ENCODE results near the gene RNF166. TPM values are rescaled to one million over a fixed set of nuclear protein-coding genes. Genes with fewer than 3 reads are reported as not detected.
A peak's percentile ranks its signal among the peaks of the same experiment; 100 is the strongest.

The RNF166 gene
- total and polyA plus RNA-seq, 2 of the 13 experiments (the other 11 are each of a cell fraction or from before 2014, with no cell fraction given): 21.4 to 23.0 TPM

GRCh38 chr16:88743693-88744576, 37.7 kb upstream of the RNF166 start (continued):
- TF ChIP-seq TBX2 (CRISPR knock-in tag; IDR thresholded peaks at IDR 0.05; ENCODE audit: borderline replicate concordance) (peak; percentile 39; the same call in 1 of the 2 replicates), EEA1 (CRISPR knock-in tag; IDR thresholded peaks at IDR 0.05; ENCODE audit: borderline replicate concordance) (no peak), MED8 (CRISPR knock-in tag; IDR thresholded peaks at IDR 0.05; ENCODE audit: insufficient replicate concordance) (no peak), MXD4 (CRISPR knock-in tag; IDR thresholded peaks at IDR 0.05) (no peak), HBP1 (CRISPR knock-in tag; IDR thresholded peaks at IDR 0.05; ENCODE audit: low read depth) (no peak), JDP2 (CRISPR knock-in tag; IDR thresholded peaks at IDR 0.05; ENCODE audit: borderline replicate concordance) (no peak), ZNF772 (CRISPR knock-in tag; IDR thresholded peaks at IDR 0.05) (no peak), ASH2L (IDR thresholded peaks at IDR 0.05; ENCODE audit: insufficient read length, low read depth, low read length) (no peak), GPBP1L1 (CRISPR knock-in tag; IDR thresholded peaks at IDR 0.05) (no peak), ZNF670 (CRISPR knock-in tag; IDR thresholded peaks at IDR 0.05; ENCODE audit: borderline replicate concordance) (no peak), ZNF260 (CRISPR knock-in tag; IDR thresholded peaks at IDR 0.05; ENCODE audit: borderline replicate concordance, low read depth) (no peak), SALL1 (CRISPR knock-in tag; IDR thresholded peaks at IDR 0.05) (peak; percentile 33; the same call in 1 of the 2 replicates), MLLT10 (CRISPR knock-in tag; IDR thresholded peaks at IDR 0.05) (no peak), PITX1 (CRISPR knock-in tag; IDR thresholded peaks at IDR 0.05) (no peak), MAFK (conservative IDR thresholded peaks at IDR 0.05 in 1 of 2, IDR thresholded peaks at IDR 0.05 in 1 of 2; ENCODE audit: low read length in 2 of 2) (no peak), ZBTB42 (CRISPR knock-in tag; IDR thresholded peaks at IDR 0.05) (no peak), KMT2A (CRISPR knock-in tag; IDR thresholded peaks at IDR 0.05) (0 out of 2 replicates have a peak, but pooled peaks have one; percentile 31), FIP1L1 (IDR thresholded peaks at IDR 0.05; ENCODE audit: borderline replicate concordance, insufficient read depth, low read depth, low read length) (no peak), LCORL (IDR thresholded peaks at IDR 0.05) (no peak), LCORL (CRISPR knock-in tag; IDR thresholded peaks at IDR 0.05) (no peak), XRCC5 (optimal IDR thresholded peaks at IDR 0.05; ENCODE audit: low read length) (peak; percentile 90), REPIN1 (CRISPR knock-in tag; IDR thresholded peaks at IDR 0.05; ENCODE audit: borderline replicate concordance, low read depth) (no peak), ELK4 (CRISPR knock-in tag; IDR thresholded peaks at IDR 0.05; ENCODE audit: borderline replicate concordance) (no peak), ZMYM4 (CRISPR knock-in tag; IDR thresholded peaks at IDR 0.05) (no peak), ARID3A (IDR thresholded peaks at IDR 0.05; ENCODE audit: low read depth, low read length) (no peak)
